ENCODE measurements around the gene IL20RB.
"Not testable (repeated sequence)": the region's sequence is repeated elsewhere in the genome, so short reads cannot be mapped to it uniquely, and the experiment has no call there.

Gene IL20RB

DNA sequence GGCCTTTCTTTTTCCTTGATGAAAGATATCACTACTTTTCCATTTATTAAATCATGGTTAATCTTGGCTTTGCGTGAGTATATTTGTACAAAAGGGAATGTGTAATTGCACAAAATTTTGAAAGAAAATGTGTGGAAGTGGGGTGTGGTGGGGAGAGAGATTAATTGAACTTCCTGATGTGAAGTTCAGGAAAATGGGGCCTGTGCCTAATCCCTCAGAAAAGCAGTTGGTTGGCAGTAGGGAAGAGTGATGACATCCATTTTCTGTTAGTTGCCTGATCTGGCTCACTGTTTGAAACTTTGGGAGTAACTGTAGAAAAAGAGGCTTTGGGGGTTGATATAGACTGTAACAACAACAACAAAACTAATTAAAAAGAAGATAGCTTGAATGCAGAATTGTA lies 10.8 kb upstream of the IL20RB start:
- no peak for DNase-seq

- DNase-seq: no peak
These were observed 10.3 kb upstream of the IL20RB start for GRCh38 chr3:136947477-136947876.

DNA sequence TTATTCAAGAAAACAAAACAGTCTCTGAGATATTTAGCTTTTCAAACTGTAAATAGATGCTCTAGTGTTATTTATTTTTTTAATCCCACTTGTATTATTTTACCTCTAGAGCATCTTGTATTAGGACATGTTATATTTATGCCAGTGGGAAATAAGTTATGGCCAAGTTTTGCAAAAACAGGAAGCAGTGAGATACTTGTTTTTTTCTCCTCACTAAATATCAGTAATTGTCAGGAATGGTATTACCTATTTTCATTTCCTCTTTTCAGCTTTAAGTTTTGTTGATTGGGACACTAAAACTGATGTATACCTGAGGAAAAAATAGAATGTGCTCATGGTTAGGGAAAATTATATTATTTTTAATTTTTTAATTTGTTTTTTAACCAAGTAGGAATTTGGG lies 8.6 kb upstream of the IL20RB start:
- no peak for DNase-seq

DNA sequence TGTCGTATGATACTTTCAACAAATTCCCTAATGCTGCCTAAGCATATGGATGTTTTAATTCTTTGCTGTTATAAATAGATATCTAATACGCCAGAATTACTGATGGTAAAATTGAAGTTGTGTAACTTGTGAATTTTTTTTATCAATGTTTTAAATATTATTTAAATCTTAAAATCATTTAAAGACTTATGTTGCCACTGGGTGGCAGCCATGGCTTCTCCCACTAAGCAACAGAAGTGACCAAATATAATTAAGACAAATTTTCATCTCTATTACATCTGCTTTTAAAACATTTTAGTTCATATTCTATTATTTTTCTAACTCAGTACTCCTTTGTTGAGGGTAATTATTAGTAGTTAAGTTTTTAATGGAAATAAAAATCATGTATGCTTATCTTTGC lies 8.1 kb upstream of the IL20RB start:
- DNase-seq: peak in 1 of 2 experiments; percentile 8

GRCh38 chr3:136950623-136951022 lies 7.2 kb upstream of the IL20RB start:
- no peak for DNase-seq

DNA sequence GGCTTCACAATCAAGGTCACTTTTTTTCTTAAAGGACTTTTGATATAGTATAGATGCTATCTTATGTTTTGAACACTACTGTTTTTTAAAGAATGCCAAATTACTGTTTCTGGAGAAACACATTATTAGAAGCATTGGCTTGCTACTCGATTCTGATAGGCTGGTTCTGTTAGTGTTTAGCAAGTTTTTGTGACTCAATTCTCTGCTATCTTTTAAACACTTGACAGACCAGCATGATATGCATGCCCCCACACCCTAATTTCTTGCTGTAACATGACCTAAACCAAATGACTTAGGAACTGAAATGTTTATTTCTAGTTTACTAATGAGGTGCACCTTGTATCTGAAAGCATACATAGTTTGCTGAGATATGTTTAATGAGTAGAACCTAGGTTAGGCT lies 5.5 kb upstream of the IL20RB start:
- DNase-seq: no peak

GRCh38 chr3:136954251-136954650 lies 3.5 kb upstream of the IL20RB start:
- no peak for DNase-seq

GRCh38 chr3:136954980-136955780 lies 2.6 kb upstream of the IL20RB start:
- DNase-seq: no peak

GRCh38 chr3:136955813-136956212 lies 2.0 kb upstream of the IL20RB start:
- DNase-seq: no peak

GRCh38 chr3:136956971-136957370 lies 812 bp upstream of the IL20RB start:
- no peak for DNase-seq

DNA sequence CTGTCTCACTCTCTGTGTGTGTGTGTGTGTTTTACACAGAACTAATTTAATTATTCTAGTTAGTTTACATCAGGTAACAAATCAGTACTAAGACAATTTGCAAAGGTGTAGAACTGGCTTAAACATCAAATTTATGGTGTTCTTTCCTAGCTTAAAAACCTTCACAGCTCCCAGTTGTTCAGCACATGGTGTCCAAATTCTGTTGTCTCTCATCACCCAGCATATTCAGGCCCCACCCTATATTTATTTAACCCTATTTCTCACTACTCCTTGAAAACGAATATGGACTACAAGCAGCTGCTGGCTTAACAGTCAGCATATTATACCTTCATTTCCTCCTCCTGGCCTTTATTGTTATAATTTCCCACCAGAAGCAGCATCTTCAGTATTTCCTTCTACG lies 1.2 kb downstream of the IL20RB start:
- DNase-seq: no peak

GRCh38 chr3:136959599-136959998 lies 1.8 kb downstream of the IL20RB start:
- no peak for DNase-seq

GRCh38 chr3:136960838-136961836 lies 3.4 kb downstream of the IL20RB start:
- DNase-seq: no peak

- DNase-seq: no peak
These were observed 5.1 kb downstream of the IL20RB start for GRCh38 chr3:136962927-136963326.

DNA sequence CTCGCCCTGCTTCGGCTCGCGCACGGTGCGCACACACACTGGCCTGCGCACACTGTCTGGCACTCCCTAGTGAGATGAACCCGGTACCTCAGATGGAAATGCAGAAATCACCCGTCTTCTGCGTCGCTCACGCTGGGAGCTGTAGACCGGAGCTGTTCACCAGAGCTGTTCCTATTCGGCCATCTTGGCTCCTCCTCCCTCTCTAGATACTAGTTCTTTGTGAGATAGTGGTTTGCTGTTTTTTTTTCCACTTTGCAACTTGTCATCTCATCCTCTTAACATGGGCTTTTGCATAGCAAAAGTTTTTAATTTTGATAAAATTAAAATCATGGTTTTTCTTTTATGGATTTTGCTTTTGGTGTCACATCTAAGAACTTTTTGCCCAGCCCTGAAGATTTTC lies 11.8 kb downstream of the IL20RB start:
- DNase-seq: not testable (repeated sequence)

- DNase-seq: no peak
These were observed 15.6 kb downstream of the IL20RB start for GRCh38 chr3:136973352-136973751.

DNA sequence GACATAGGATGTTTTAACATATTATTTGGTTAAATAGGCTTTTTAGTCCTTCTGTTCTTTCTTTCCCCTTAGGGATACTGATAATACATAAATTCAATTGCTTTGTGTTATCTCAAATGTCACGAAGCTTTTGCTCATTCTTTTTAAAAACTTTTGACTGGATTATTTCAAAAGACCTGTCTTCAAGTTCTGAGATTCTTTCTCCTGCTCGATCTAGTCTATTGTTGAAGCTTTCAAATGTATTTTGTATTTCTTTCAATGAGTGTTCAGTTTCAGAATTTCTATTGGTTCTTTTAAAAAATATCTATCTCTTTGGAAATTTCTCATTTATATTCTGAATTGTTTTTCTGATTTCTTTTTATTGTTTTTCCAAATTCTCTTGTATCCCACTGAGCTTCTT lies 16.9 kb downstream of the IL20RB start:
- no peak for DNase-seq

DNA sequence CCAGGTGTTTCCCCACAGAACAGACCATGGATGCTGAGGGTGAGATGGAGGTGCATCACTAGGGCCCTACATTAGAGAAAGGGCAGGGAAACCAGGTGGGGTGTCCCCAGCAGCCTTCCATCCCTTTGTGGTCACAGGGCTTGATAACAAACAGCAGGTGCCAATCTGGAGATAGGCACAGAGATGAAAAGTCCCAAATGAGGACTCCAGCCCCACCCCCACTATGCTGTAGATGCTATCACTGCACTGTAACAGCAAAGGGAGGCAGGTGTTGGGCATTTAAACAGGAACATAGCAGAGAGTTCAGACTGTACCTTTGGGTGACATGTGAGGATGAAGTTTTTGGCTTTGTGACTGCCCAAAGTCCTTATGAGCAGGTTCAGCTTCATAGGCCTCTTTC lies 21.4 kb downstream of the IL20RB start:
- no peak for DNase-seq

DNA sequence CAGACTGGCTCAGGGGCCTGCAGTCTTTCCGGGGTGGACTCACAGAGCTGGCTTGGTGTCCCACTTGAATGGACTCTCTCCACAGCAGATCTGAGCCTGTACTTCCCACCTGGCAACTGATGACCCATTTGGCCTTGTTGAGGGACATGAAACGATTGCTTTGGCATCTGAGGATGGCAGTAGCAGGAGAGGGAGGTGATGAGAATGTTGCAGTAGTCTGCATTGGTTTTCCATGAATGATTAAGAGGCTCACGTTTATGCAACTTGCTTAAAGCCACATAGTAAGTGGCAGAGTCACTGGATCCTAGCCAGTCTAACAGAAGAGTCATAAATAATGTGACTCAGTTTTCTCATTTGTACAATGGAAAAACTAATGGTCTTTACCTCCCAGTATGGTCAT lies 21.9 kb downstream of the IL20RB start:
- no peak for DNase-seq

DNA sequence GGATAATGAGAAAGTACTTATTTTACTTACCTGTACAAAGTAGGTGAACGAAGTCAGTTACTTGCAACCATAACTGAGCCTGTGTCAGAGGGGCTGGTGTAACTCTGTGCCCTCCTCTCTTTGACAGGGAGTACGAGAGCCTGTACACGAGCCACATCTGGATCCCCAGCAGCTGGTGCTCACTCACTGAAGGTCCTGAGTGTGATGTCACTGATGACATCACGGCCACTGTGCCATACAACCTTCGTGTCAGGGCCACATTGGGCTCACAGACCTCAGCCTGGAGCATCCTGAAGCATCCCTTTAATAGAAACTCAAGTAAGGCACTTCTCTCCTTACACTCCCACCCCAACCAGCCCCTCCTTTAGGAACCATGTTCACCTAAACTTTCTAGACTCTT lies 24.2 kb downstream of the IL20RB start:
- DNase-seq: no peak

- DNase-seq: no peak
These were observed 24.8 kb downstream of the IL20RB start for GRCh38 chr3:136982520-136983138.

DNA sequence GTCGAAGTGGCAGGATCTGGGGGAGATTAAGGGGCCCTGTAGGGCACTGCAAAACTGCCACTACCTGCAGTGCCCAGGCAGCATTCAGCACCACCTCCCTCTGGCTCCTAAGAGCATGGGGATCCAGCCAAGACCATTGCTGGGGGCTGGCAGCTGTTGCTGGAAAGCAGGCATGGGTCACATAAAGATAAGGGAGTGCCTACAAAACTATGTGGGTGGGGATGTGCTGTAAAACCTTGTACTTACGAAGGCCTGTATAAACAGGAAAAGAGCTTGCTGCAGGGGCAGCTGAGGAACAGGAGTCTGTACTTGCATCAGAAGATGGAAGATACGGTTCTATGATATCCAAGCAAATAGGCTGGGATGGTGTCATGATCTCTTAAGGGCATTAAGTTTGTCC lies 27.1 kb downstream of the IL20RB start:
- DNase-seq: no peak

DNA sequence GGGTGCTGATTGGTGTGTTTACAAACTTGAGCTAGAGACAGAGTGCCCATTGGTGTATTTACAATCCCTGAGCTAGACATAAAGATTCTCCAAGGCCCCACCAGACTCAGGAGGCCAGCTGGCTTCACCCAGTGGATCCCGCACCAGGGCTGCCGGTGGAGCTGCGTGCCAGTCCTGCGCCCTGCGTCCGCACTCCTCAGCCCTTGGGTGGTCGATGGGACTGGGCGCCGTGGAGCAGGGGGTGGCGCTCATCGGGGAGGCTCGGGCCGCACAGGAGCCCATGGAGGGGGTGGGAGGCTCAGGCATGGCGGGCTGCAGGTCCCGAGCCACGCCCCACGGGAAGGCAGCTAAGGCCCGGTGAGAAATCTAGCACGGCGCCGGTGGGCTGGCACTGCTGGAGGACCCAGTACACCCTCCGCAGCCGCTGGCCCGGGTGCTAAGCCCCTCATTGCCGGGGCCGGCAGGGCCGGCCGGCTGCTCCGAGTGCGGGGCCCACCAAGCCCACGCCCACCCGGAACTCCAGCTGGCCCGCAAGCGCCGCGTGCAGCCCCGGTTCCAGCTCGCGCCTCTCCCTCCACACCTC lies 29.7 kb downstream of the IL20RB start:
- DNase-seq: not testable (repeated sequence)
